NB4 (cell line): ENCODE results near the gene CIROP.
"Not testable (repeated sequence)": the region's sequence is repeated elsewhere in the genome, so short reads cannot be mapped to it uniquely, and the experiment has no call there.

ENCODE experiments used
- DNase-seq: peaks from one replicate; pipeline ENCODE4 v3.0.0; 2010; ENCODE audit warnings: low read depth
- H3K4me3 ChIP-seq: one replicate; pipeline ENCODE4 v1.5.1; 2011; ENCODE audit warnings: mild to moderate bottlenecking, low read depth, low read length, moderate library complexity
- CTCF ChIP-seq: IDR thresholded peaks from one replicate; pipeline ENCODE4 v1.5.1; 2012; ENCODE audit warnings: low read depth, low read length
- MYC ChIP-seq: IDR thresholded peaks from 2 replicates; pipeline ENCODE4 v1.6.1; 2011; ENCODE audit warnings: low read depth, low read length
- POLR2A ChIP-seq: IDR thresholded peaks from 2 replicates; pipeline ENCODE4 v1.6.1; 2011; ENCODE audit warnings: mild to moderate bottlenecking; ENCODE audit not compliant: insufficient read length; ENCODE audit errors: extremely low read depth
- TF ChIP-seq, protein P1 (sequence below): IDR thresholded peaks from 2 replicates; pipeline ENCODE4 v1.6.1; 2011; ENCODE audit warnings: low read depth, low read length

Gene CIROP

GRCh38 chr14:23114120-23114458 lies 9.3 kb upstream of the CIROP start:
- TF ChIP-seq MYC (no peak), CTCF (no peak), POLR2A (no peak)
- TF ChIP-seq, protein P1, sequence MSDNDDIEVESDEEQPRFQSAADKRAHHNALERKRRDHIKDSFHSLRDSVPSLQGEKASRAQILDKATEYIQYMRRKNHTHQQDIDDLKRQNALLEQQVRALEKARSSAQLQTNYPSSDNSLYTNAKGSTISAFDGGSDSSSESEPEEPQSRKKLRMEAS: no peak
- no peak for DNase-seq
- H3K4me3 ChIP-seq: peak overlapping the region; percentile 37

DNA sequence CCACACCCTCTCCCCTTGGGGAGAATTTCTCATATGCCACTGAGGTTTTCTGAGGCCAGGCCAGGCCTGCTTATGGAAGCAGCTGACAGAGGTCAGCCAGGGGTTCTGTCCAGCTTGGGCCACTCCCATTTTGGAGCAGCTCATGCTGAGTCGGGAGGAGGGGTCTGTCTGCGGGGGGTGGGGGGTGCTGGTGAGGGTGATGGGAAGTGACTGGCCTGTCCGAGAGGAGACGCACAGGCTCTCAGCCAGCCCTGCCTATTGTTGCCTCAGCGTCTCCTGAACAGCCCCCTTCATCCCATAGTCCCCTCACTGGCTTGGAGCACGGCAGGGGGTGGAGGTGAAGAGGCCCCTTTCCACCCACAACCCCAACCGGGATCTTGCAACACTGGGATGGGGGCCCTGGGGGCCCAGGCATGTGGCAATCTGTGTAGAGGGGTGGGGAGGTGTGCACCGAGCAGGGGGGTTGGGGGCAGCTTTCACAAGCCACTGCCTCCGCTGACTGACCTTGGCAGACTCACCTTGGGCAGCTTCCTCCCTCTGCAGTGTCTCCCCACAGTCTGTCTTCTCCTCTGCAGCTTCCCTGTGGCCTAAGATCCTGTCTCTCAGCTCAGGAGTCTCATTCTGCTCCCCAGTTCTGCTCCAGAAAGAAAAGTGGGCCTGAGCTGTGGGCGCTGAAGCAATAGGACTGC lies 8.8 kb upstream of the CIROP start:
- DNase-seq: peak; percentile 98
- H3K4me3 ChIP-seq: peak overlapping the region; percentile 37
- TF ChIP-seq MYC (peak; percentile 83; the same call in 1 of the 2 replicates), CTCF (no peak), POLR2A (peak; percentile 38)
- TF ChIP-seq, protein P1: 0 out of 2 replicates have a peak, but pooled peaks have one; percentile 51

- DNase-seq: peak; percentile 99
- H3K4me3 ChIP-seq: peak overlapping the region; percentile 19
- TF ChIP-seq POLR2A (peak; percentile 28), MYC (peak; percentile 79; the same call in 1 of the 2 replicates), CTCF (no peak)
- TF ChIP-seq, protein P1: peak; percentile 62
These were observed 7.8 kb upstream of the CIROP start for GRCh38 chr14:23112359-23113178.

- DNase-seq: peak; percentile 65
- no peak overlapping the region for H3K4me3 ChIP-seq
- TF ChIP-seq POLR2A: no peak
- TF ChIP-seq, protein P1: no peak
- no peak for TF ChIP-seq CTCF
- no peak for TF ChIP-seq MYC
These were observed 6.0 kb upstream of the CIROP start for GRCh38 chr14:23110579-23111365.

DNA sequence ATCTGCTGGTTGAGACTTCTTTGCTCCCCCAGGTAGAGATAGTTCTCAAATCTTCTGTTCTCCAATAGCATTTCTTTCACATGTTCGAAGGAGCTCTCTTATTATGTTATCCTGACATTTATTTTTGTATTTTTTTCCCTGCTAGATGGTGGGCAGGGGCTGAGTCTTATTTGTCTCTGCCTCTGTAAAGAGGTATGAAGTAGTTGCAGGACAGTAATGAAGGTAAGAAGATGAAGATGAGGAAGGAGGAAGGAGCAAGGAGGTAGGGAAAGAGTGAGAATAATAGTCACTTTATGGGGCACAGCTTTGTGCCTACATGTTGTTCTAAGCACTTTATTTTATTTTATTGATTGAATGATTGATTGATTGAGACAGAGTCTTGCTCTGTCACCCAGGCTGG lies 5.0 kb upstream of the CIROP start:
- no peak overlapping the region for H3K4me3 ChIP-seq
- DNase-seq: no peak
- TF ChIP-seq MYC: no peak
- TF ChIP-seq POLR2A: no peak
- no peak for TF ChIP-seq CTCF
- TF ChIP-seq, protein P1: no peak

- DNase-seq, H3K4me3 ChIP-seq: not testable (repeated sequence)
These were observed 3.4 kb upstream of the CIROP start for GRCh38 chr14:23108169-23108568.

GRCh38 chr14:23107620-23108019 lies 2.8 kb upstream of the CIROP start:
- H3K4me3 ChIP-seq, DNase-seq: not testable (repeated sequence)
